HG03442 (cell line): ENCODE measurements around the gene TAPBP.

Source experiments
- ATAC-seq: cut with Tn5 transposase; IDR thresholded peaks from one replicate; pipeline ENCODE4 v1.9.1; 2021; ENCODE audit warnings: mild to moderate bottlenecking, moderate library complexity; ENCODE audit not compliant: unreplicated experiment

The TAPBP gene

GRCh38 chr6:33249732-33250630 is 63.9 kb downstream of the TAPBP start:
- no peak for ATAC-seq
